ENCODE data around the gene NAGLU. TPM values are rescaled to one million over a fixed set of nuclear protein-coding genes. Genes with fewer than 3 reads are reported as not detected.

NAGLU gene
- total RNA-seq, 1 experiment from 2014 or later = 65.5 TPM

Small RNAs within 50 kb of the gene (small RNA-seq; reads per million reads assigned to genes)
- gene MIR548AT = not detected

Other genes starting within 250 kb of the NAGLU start
- gene STAT5A, start 247.7 kb upstream of the NAGLU start, total RNA-seq (2014; rRNA removed; shearing (Covaris generic)) = 11.3 and 11.7 TPM in 2 replicates
- 30.9 and 38.0 TPM in 2 replicates for gene STAT3, start 147.8 kb upstream of the NAGLU start, total RNA-seq (2014; rRNA removed; shearing (Covaris generic))
- 48.7 and 56.6 TPM in 2 replicates for gene CAVIN1, start 113.0 kb upstream of the NAGLU start, total RNA-seq (2014; rRNA removed; shearing (Covaris generic))
- 35.0 and 38.4 TPM in 2 replicates for gene ATP6V0A1, start 77.4 kb upstream of the NAGLU start, total RNA-seq (2014; rRNA removed; shearing (Covaris generic))
- 0.91 and 1.7 TPM in 2 replicates for gene HSD17B1, start 16.7 kb downstream of the NAGLU start, total RNA-seq (2014; rRNA removed; shearing (Covaris generic))
- 82.1 and 103 TPM in 2 replicates for gene COASY, start 25.9 kb downstream of the NAGLU start, total RNA-seq (2014; rRNA removed; shearing (Covaris generic))
- gene MLX, start 30.9 kb downstream of the NAGLU start, total RNA-seq (2014; rRNA removed; shearing (Covaris generic)) = 55.9 and 63.1 TPM in 2 replicates
- 12.4 and 16.0 TPM in 2 replicates for gene PSMC3IP, start 41.5 kb downstream of the NAGLU start, total RNA-seq (2014; rRNA removed; shearing (Covaris generic))
- gene RETREG3, start 73.1 kb downstream of the NAGLU start, total RNA-seq (2014; rRNA removed; shearing (Covaris generic)) = 38.1 and 44.7 TPM in 2 replicates
- gene TUBG1, start 73.4 kb downstream of the NAGLU start, total RNA-seq (2014; rRNA removed; shearing (Covaris generic)) = 123 and 127 TPM in 2 replicates
- gene TUBG2, start 123.0 kb downstream of the NAGLU start, total RNA-seq (2014; rRNA removed; shearing (Covaris generic)) = 7.4 and 8.7 TPM in 2 replicates
- 34.2 and 49.4 TPM in 2 replicates for gene PLEKHH3, start 140.8 kb downstream of the NAGLU start, total RNA-seq (2014; rRNA removed; shearing (Covaris generic))
- not detected in 2 replicates for gene CCR10, start 145.6 kb downstream of the NAGLU start, total RNA-seq (2014; rRNA removed; shearing (Covaris generic))
- gene CNTNAP1, start 146.3 kb downstream of the NAGLU start, total RNA-seq (2014; rRNA removed; shearing (Covaris generic)) = 0.08 and 0.23 TPM in 2 replicates
- gene EZH1, start 208.8 kb downstream of the NAGLU start, total RNA-seq (2014; rRNA removed; shearing (Covaris generic)) = 11.8 and 12.2 TPM in 2 replicates
- gene RAMP2, start 225.0 kb downstream of the NAGLU start, total RNA-seq (2014; rRNA removed; shearing (Covaris generic)) = not detected in 2 replicates
- 76.1 and 84.4 TPM in 2 replicates for gene VPS25, start 237.2 kb downstream of the NAGLU start, total RNA-seq (2014; rRNA removed; shearing (Covaris generic))
- gene WNK4, start 244.4 kb downstream of the NAGLU start, total RNA-seq (2014; rRNA removed; shearing (Covaris generic)) = 7.8 and 8.6 TPM in 2 replicates